ENCODE measurements around the gene GRB2. TPM values are rescaled to one million over a fixed set of nuclear protein-coding genes. Genes with fewer than 3 reads are reported as not detected.

Gene GRB2
- total RNA-seq, 1 donor from 2014 or later: 320 TPM

DNA sequence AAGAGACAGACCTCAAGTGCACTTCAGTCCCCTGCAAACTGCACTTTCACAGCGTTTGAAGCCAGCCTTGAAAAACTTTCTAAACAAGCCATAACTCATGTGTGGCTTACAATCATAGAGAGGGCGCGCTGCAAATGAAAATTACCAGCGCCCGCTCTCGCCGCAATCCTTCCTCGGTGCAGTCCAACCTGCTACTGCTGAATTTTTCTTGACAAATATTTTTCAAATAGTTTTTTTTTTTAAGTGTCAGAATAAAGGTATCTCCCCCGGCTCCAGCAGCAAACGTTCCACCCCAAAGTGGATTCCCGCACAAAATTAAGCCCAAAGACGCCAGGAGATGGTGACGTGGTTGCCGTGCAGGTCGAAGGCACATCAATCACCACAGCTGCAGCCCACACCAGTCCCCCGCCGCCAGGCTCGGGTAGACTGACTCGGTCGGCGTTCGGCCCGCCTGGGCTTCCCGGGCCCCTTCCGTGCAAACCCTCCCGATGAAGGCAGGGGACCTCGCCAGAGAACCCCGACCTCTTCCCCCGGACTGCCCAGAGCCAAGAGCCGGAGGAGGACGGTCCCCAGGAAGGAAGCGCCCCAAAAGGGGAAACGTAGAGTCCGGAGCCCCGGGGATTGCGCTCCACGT lies 630 bp downstream of the GRB2 start:
- H3K4me3 Mint-ChIP-seq: peak overlapping the region; percentile 99

DNA sequence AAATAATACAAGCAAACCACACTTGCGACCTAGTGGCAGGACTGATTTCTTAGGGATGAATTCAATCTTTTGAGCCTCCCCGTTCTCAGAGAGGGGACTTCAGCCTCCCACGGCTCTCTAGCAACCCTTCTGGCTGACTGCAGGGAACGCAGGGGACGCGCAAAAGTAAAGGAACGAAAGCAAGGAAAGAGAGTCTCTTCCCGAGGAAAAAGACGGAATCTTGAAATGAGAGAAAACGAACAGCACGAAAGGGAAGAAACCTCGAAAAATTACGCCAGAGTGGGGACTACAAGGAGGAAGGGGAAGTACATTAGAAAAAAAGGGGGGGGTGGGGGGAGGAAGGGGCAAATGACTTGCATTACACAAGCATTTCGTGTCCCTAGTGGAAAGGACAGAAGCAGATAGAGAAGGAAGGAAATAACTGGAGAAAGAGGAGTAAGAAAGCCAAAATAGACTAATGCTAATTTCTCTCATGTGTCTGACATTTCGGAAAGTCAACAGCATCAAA lies 1.2 kb downstream of the GRB2 start:
- no peaks in the 10 kb centered on the region for H3K9me3 Mint-ChIP-seq
- no peaks in the 10 kb centered on the region for H3K27me3 Mint-ChIP-seq
- ChIA-PET CTCF (interaction anchor here (0.7 to 2.5 kb wide), 8 partner anchors 10 to 191 kb away, joined by 3 to 17 read pairs (median 4); partner anchors contain the start of gene SLC25A19), POLR2A (interaction anchor here (0.8 to 6.7 kb wide), 15 partner anchors 8 to 143 kb away, joined by 3 to 136 read pairs (median 15); partner anchors contain the start of genes GGA3, MIF4GD, MRPS7 and SLC25A19)
- intact Hi-C loops (cut with micrococcal nuclease): loop anchor here (1.0 to 10.0 kb wide), 8 partner anchors 11 to 219 kb away; partner anchors contain the start of genes SUMO2, TMEM94 and TSEN54
- peaks cover 54% of the 10 kb centered on the region for H3K4me1 Mint-ChIP-seq
- DNase-seq (peak; percentile 42), ATAC-seq (ENCODE audit: low read depth) (peak; percentile 15)
- H3K4me3 Mint-ChIP-seq: peak overlapping the region; percentile 99
- peak overlapping the region; percentile 97 for H3K27ac Mint-ChIP-seq
- TF ChIP-seq CTCF (IDR thresholded peaks at IDR 0.05): no peak
- H3K36me3 Mint-ChIP-seq (ENCODE audit: low read depth): peaks cover 34% of the 10 kb centered on the region

More for the DNA sequence above, 630 bp downstream of the GRB2 start:
- peak overlapping the region; percentile 97 for H3K27ac Mint-ChIP-seq
- peaks cover 50% of the 10 kb centered on the region for H3K4me1 Mint-ChIP-seq
- ChIA-PET POLR2A (interaction anchor here (0.6 to 6.7 kb wide), 24 partner anchors 8 to 375 kb away, joined by 3 to 136 read pairs (median 8); partner anchors contain the start of genes GGA3, MIF4GD, MRPS7 and SLC25A19), CTCF (interaction anchor here (1.0 to 2.5 kb wide), 6 partner anchors 59 to 291 kb away, joined by 4 to 17 read pairs (median 5); partner anchors contain the start of gene SLC25A19)
- H3K9me3 Mint-ChIP-seq: no peaks in the 10 kb centered on the region
- peak; percentile 52 for DNase-seq
- ATAC-seq (ENCODE audit: low read depth): peak; percentile 22
- no peak for TF ChIP-seq CTCF (IDR thresholded peaks at IDR 0.05)
- intact Hi-C loops (cut with micrococcal nuclease): loop anchor here (1.0 to 10.0 kb wide), 12 partner anchors 12 to 1332 kb away; partner anchors contain the start of genes GGA3, MFSD11, MRPS7 and NUP85
- no peaks in the 10 kb centered on the region for H3K27me3 Mint-ChIP-seq
- H3K36me3 Mint-ChIP-seq (ENCODE audit: low read depth): peaks cover 34% of the 10 kb centered on the region

DNA sequence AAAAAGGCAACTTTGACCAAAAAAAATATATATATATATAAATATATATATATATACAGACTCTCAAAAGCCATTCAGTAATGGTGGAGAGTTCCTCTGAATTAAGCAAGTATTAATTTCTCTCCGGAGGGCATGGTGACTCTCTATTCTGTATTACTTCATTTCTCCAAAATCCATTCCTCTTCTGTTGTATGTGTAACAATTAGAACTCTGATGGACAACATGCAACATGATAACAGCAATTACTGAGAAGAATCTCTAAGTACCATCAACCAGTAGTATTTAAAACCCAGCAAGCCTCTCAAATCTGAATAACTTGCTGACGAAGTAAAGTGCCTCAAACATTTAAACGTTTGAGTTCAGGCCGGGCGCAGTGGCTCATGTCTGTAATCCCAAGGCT lies 2.3 kb downstream of the GRB2 start:
- Mint-ChIP-seq H3K9me3 (no peaks in the 10 kb centered on the region), H3K27ac (peak overlapping the region; percentile 97), H3K4me1 (peaks cover 62% of the 10 kb centered on the region), H3K4me3 (peak overlapping the region; percentile 99), H3K36me3 (ENCODE audit: low read depth) (peaks cover 36% of the 10 kb centered on the region), H3K27me3 (no peaks in the 10 kb centered on the region)
- POLR2A ChIA-PET: interaction anchor here (0.8 to 6.7 kb wide), 10 partner anchors 10 to 133 kb away, joined by 3 to 136 read pairs (median 5); partner anchors contain the start of gene SLC25A19
- intact Hi-C loops (cut with micrococcal nuclease): loop anchor here (10.0 kb wide), 1 partner anchor 218 kb away; the partner anchor contains the start of gene SUMO2
- CTCF ChIA-PET: interaction anchor here (0.7 to 1.3 kb wide), 7 partner anchors 9 to 112 kb away, joined by 3 to 11 read pairs (median 4); no protein-coding TSS in a partner anchor
- ATAC-seq (ENCODE audit: low read depth): no peak
- no peak for DNase-seq
- no peak for TF ChIP-seq CTCF (IDR thresholded peaks at IDR 0.05)

- ATAC-seq (ENCODE audit: low read depth) (no peak), DNase-seq (no peak)
- no peak for TF ChIP-seq CTCF (IDR thresholded peaks at IDR 0.05)
- Mint-ChIP-seq H3K27me3 (no peaks in the 10 kb centered on the region), H3K36me3 (ENCODE audit: low read depth) (peaks cover 41% of the 10 kb centered on the region), H3K4me1 (peaks cover 69% of the 10 kb centered on the region), H3K4me3 (peak overlapping the region; percentile 64), H3K9me3 (no peaks in the 10 kb centered on the region), H3K27ac (peak overlapping the region; percentile 46)
- ChIA-PET POLR2A (interaction anchor here (0.5 to 6.7 kb wide), 13 partner anchors 10 to 313 kb away, joined by 3 to 123 read pairs (median 7); partner anchors contain the start of gene SLC25A19), CTCF (interaction anchor here (0.7 to 1.7 kb wide), 4 partner anchors 9 to 112 kb away, joined by 3 to 7 read pairs (median 4); partner anchors contain the start of gene SLC25A19)
- intact Hi-C loops (cut with micrococcal nuclease): loop anchor here (10.0 kb wide), 1 partner anchor 217 kb away; the partner anchor contains the start of gene SUMO2
These were observed 3.5 kb downstream of the GRB2 start for GRCh38 chr17:75402026-75402425.

All from activated B cell treated with CpG ODN at 0.5 μM for 24 hours (primary cell).